Neural cell (in vitro differentiated cells): ENCODE results near the gene TRIM40. TPM values are rescaled to one million over a fixed set of nuclear protein-coding genes. Genes with fewer than 3 reads are reported as not detected.

Source experiments
- H2AFZ ChIP-seq: fragments of 200-600, 300-800 bp; sonication (generic), shearing (Covaris generic); 2 replicates; pipeline ENCODE4 v1.6.0; 2014; ENCODE audit warnings: low read depth, mild to moderate bottlenecking, antibody characterized with exemption, low read length, moderate library complexity
- H3F3A ChIP-seq: fragments of 200-600 bp; shearing (Covaris generic); 2 replicates; pipeline ENCODE4 v1.6.1; 2016; ENCODE audit warnings: mild to moderate bottlenecking, moderate library complexity, mixed read lengths, antibody characterized with exemption, low read length; ENCODE audit not compliant: insufficient read depth, poor library complexity, severe bottlenecking
- H3K27ac ChIP-seq: fragments of 200-600, 300-800 bp; sonication (generic), shearing (Covaris generic); 2 replicates; pipeline ENCODE4 v1.5.1; 2014; ENCODE audit warnings: mild to moderate bottlenecking, low read length, moderate library complexity
- H3K27me3 ChIP-seq: fragments of 300-800, 200-600 bp; sonication (generic), shearing (Covaris generic); 2 replicates; pipeline ENCODE4 v1.6.0; 2014; ENCODE audit warnings: mild to moderate bottlenecking, low read depth, low read length, moderate library complexity; ENCODE audit not compliant: insufficient read depth
- H3K36me3 ChIP-seq: fragments of 300-800, 200-600 bp; sonication (generic), shearing (Covaris generic); 2 replicates; pipeline ENCODE4 v1.5.1; 2014; ENCODE audit warnings: mild to moderate bottlenecking, antibody characterized with exemption, low read length, moderate library complexity; ENCODE audit not compliant: insufficient read depth
- H3K4me2 ChIP-seq: fragments of 300-800, 200-600 bp; sonication (generic), shearing (Covaris generic); 2 replicates; pipeline ENCODE4 v1.6.0; 2014; ENCODE audit warnings: mild to moderate bottlenecking, low read length
- H3K4me3 ChIP-seq: fragments of 300-800, 200-600 bp; sonication (generic), shearing (Covaris generic); 2 replicates; pipeline ENCODE4 v1.5.1; 2014; ENCODE audit warnings: mild to moderate bottlenecking, low read length, moderate library complexity
- H3K79me2 ChIP-seq: fragments of 200-600 bp; shearing (Covaris generic); replicated peaks from 2 replicates; pipeline ENCODE4 v1.6.0; 2014; ENCODE audit warnings: mild to moderate bottlenecking, low read length, moderate library complexity; ENCODE audit not compliant: insufficient read depth
- H3K9ac ChIP-seq: fragments of 300-800, 200-600 bp; sonication (generic), shearing (Covaris generic); 2 replicates; pipeline ENCODE4 v1.6.1; 2016; ENCODE audit warnings: mild to moderate bottlenecking, low read length, mixed read lengths
- H3K9me2 ChIP-seq: fragments of 200-600 bp; shearing (Covaris generic); 2 replicates; pipeline ENCODE4 v1.6.1; 2016; ENCODE audit warnings: mild to moderate bottlenecking, low read length, mixed read lengths; ENCODE audit not compliant: insufficient read depth
- H3K9me3 ChIP-seq: fragments of 200-600, 300-800 bp; sonication (generic), shearing (Covaris generic); 2 replicates; pipeline ENCODE4 v1.6.1; 2016; ENCODE audit warnings: mild to moderate bottlenecking, mixed run types, low read length, moderate library complexity, mixed read lengths
- H4K20me1 ChIP-seq: fragments of 200-600 bp; shearing (Covaris generic); 2 replicates; pipeline ENCODE4 v1.6.1; 2016; ENCODE audit warnings: mild to moderate bottlenecking, mixed run types; ENCODE audit not compliant: insufficient read depth
- EP300 ChIP-seq: fragments of 450-650 bp; conservative IDR thresholded peaks from 2 replicates; pipeline ENCODE4 v1.6.1; 2014; ENCODE audit warnings: antibody characterized with exemption, mild to moderate bottlenecking, moderate library complexity; ENCODE audit not compliant: poor library complexity, severe bottlenecking
- EZH2 ChIP-seq: fragments of 200-600, 300-800 bp; shearing (Covaris generic), sonication (generic); IDR thresholded peaks from 2 replicates; pipeline ENCODE4 v1.6.1; 2014; ENCODE audit warnings: antibody characterized with exemption, low read length, borderline replicate concordance, mild to moderate bottlenecking; ENCODE audit not compliant: insufficient read depth, poor library complexity, severe bottlenecking
- MXI1 ChIP-seq: fragments of 450-650 bp; conservative IDR thresholded peaks from 2 replicates; pipeline ENCODE4 v1.6.1; 2014; ENCODE audit warnings: antibody characterized with exemption, mild to moderate bottlenecking; ENCODE audit not compliant: poor library complexity, severe bottlenecking
- POLR2AphosphoS5 ChIP-seq: IDR thresholded peaks from 2 replicates; pipeline ENCODE4 v1.6.1; 2012
- RAD21 ChIP-seq: fragments of 450-650 bp; conservative IDR thresholded peaks from 2 replicates; pipeline ENCODE4 v1.6.1; 2014; ENCODE audit warnings: antibody characterized with exemption, mild to moderate bottlenecking, moderate library complexity
- SMC3 ChIP-seq: fragments of 450-650 bp; conservative IDR thresholded peaks from 2 replicates; pipeline ENCODE4 v1.6.1; 2014; ENCODE audit warnings: antibody characterized with exemption, mild to moderate bottlenecking, moderate library complexity; ENCODE audit not compliant: poor library complexity
- TAF1 ChIP-seq: IDR thresholded peaks from 2 replicates; pipeline ENCODE4 v1.6.1; 2012; ENCODE audit warnings: low read depth
- polyA plus RNA-seq: library from polyadenylated mRNA; depleted of rRNA; stranded (reverse); fragments of >200 nt; gene quantifications from 2 replicates; pipeline ENCODE4 v1.2.3, GENCODE V29; 2014
- TF ChIP-seq, protein P1 (sequence below): fragments of 450-650 bp; IDR thresholded peaks from 2 replicates; pipeline ENCODE4 v1.5.1; 2014; ENCODE audit warnings: antibody characterized with exemption, mild to moderate bottlenecking, moderate library complexity; ENCODE audit not compliant: poor library complexity, severe bottlenecking
- TF ChIP-seq, protein P2 (sequence below): IDR thresholded peaks from 2 replicates; pipeline ENCODE4 v1.6.1; 2012; ENCODE audit warnings: borderline replicate concordance

TRIM40 gene
- polyA plus RNA-seq, 1 donor from 2014 or later, result not detected

DNA sequence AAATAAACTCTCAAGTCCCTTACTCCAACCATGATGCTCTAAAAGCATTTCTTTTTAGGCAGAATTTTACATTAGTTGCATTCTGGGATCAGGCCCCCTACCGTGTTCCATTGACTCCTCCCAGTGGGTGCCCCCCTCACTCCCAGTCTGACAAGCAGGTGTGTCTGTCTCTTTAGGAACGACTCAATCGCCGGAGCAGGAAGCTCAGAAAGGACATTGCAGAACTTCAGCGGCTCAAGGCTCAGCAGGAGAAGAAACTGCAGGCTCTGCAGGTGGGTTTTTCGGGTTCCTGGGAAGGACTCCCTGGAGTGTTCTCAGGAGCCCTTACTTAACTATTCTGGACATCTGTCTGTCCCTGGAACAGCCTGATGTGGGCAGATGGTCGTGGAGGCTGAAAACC is 9.9 kb downstream of the TRIM40 start:
- H3K27ac ChIP-seq, result no peak overlapping the region
- H3K4me3 ChIP-seq, result no peak overlapping the region
- H3K79me2 ChIP-seq, result no peaks in the 10 kb centered on the region
- H3K27me3 ChIP-seq, result no peaks in the 10 kb centered on the region
- H3K36me3 ChIP-seq, result no peaks in the 10 kb centered on the region
- H3K9ac ChIP-seq, result no peak overlapping the region
- no peaks in the 10 kb centered on the region for H3K9me3 ChIP-seq
- TF ChIP-seq, protein P1, sequence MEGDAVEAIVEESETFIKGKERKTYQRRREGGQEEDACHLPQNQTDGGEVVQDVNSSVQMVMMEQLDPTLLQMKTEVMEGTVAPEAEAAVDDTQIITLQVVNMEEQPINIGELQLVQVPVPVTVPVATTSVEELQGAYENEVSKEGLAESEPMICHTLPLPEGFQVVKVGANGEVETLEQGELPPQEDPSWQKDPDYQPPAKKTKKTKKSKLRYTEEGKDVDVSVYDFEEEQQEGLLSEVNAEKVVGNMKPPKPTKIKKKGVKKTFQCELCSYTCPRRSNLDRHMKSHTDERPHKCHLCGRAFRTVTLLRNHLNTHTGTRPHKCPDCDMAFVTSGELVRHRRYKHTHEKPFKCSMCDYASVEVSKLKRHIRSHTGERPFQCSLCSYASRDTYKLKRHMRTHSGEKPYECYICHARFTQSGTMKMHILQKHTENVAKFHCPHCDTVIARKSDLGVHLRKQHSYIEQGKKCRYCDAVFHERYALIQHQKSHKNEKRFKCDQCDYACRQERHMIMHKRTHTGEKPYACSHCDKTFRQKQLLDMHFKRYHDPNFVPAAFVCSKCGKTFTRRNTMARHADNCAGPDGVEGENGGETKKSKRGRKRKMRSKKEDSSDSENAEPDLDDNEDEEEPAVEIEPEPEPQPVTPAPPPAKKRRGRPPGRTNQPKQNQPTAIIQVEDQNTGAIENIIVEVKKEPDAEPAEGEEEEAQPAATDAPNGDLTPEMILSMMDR, result no peak
- TF ChIP-seq SMC3 (no peak), TAF1 (no peak), MXI1 (no peak), RAD21 (no peak), EZH2 (no peak), EP300 (no peak), POLR2AphosphoS5 (no peak)
- TF ChIP-seq, protein P2, sequence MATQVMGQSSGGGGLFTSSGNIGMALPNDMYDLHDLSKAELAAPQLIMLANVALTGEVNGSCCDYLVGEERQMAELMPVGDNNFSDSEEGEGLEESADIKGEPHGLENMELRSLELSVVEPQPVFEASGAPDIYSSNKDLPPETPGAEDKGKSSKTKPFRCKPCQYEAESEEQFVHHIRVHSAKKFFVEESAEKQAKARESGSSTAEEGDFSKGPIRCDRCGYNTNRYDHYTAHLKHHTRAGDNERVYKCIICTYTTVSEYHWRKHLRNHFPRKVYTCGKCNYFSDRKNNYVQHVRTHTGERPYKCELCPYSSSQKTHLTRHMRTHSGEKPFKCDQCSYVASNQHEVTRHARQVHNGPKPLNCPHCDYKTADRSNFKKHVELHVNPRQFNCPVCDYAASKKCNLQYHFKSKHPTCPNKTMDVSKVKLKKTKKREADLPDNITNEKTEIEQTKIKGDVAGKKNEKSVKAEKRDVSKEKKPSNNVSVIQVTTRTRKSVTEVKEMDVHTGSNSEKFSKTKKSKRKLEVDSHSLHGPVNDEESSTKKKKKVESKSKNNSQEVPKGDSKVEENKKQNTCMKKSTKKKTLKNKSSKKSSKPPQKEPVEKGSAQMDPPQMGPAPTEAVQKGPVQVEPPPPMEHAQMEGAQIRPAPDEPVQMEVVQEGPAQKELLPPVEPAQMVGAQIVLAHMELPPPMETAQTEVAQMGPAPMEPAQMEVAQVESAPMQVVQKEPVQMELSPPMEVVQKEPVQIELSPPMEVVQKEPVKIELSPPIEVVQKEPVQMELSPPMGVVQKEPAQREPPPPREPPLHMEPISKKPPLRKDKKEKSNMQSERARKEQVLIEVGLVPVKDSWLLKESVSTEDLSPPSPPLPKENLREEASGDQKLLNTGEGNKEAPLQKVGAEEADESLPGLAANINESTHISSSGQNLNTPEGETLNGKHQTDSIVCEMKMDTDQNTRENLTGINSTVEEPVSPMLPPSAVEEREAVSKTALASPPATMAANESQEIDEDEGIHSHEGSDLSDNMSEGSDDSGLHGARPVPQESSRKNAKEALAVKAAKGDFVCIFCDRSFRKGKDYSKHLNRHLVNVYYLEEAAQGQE, result no peak
- H3K9me2 ChIP-seq, result no peaks in the 10 kb centered on the region
- H3K4me2 ChIP-seq, result no peak overlapping the region
- no peaks in the 10 kb centered on the region for H3F3A ChIP-seq
- no peak overlapping the region for H2AFZ ChIP-seq
- no peaks in the 10 kb centered on the region for H4K20me1 ChIP-seq

DNA sequence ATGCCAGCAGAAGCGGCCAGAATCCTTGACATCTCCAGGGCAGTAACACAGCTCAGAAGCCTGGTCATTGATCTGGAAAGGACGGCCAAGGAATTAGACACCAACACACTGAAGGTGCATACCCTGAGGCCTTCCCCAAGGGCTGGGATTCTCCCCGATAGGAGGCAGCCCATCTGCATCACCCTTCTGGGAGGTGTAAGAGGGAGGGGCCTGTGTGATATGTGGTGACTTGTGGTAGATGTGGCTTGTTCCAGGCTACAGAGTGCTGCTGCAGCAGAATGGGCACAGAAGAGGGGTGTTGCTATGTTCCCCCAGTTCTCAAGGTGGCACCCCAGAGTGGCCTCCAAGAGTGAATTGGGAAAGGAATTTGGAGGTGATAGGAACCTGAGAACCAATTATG is 11.2 kb downstream of the TRIM40 start:
- H3K36me3 ChIP-seq, result no peaks in the 10 kb centered on the region
- no peak overlapping the region for H3K4me2 ChIP-seq
- no peak overlapping the region for H2AFZ ChIP-seq
- no peaks in the 10 kb centered on the region for H3K9me3 ChIP-seq
- H3K27me3 ChIP-seq, result no peaks in the 10 kb centered on the region
- H3F3A ChIP-seq, result no peaks in the 10 kb centered on the region
- no peak overlapping the region for H3K27ac ChIP-seq
- no peaks in the 10 kb centered on the region for H4K20me1 ChIP-seq
- TF ChIP-seq MXI1, result no peak
- TF ChIP-seq EZH2, result no peak
- TF ChIP-seq POLR2AphosphoS5, result no peak
- TF ChIP-seq, protein P1, result no peak
- TF ChIP-seq RAD21, result no peak
- TF ChIP-seq, protein P2, result no peak
- no peaks in the 10 kb centered on the region for H3K9me2 ChIP-seq
- no peak overlapping the region for H3K4me3 ChIP-seq
- H3K9ac ChIP-seq, result no peak overlapping the region
- no peaks in the 10 kb centered on the region for H3K79me2 ChIP-seq
